Colon (tissue), 2 donors: Measurements from ENCODE around the gene RUNX3.

Experiments used
- FAIRE-seq: peaks from 2 replicates; lab custom pipeline; 2012; peaks lifted over from hg19 to GRCh38; lab: Jason Lieb, UNC
- donor health status: control.
- donor health status: control.

Gene RUNX3

DNA sequence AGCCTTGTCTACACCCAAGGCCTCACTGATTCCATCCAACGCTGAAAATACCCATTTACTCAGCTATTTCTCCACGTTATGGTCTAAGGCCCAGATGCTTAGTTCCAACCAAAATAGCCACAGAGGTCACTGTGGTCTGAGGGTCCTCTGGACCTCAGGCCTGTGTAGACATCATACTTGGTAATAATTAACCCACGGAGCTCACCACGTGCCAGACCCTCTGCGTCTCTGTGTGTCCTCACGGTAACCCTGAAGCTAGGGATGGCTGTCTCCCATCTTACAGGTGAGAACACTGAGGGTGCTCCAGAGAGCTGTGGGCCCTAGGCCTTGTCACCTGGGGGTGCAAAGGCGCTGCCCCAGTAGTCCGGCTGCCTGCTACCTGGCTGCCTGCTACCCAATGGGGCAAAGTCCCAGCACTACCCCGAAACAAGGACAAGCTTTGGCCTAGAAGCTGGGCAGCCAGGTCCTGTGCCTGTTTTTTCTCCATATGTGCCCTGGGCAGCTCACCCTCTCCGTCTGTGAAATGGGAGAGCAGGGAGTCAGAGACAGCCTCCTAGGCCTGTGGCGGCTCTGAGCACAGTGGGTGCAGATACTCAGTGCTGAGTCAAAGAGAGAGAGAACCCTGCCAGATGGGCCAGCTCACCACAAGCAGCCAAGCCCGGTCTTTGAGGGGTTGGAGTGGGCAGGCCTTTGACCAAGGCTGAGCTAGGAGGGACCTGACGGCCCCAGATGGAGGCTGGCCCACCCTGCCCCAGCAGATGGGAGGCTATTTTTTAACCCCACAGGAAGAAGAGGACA is 17.0 kb upstream of the RUNX3 start:
- FAIRE-seq: no peak

DNA sequence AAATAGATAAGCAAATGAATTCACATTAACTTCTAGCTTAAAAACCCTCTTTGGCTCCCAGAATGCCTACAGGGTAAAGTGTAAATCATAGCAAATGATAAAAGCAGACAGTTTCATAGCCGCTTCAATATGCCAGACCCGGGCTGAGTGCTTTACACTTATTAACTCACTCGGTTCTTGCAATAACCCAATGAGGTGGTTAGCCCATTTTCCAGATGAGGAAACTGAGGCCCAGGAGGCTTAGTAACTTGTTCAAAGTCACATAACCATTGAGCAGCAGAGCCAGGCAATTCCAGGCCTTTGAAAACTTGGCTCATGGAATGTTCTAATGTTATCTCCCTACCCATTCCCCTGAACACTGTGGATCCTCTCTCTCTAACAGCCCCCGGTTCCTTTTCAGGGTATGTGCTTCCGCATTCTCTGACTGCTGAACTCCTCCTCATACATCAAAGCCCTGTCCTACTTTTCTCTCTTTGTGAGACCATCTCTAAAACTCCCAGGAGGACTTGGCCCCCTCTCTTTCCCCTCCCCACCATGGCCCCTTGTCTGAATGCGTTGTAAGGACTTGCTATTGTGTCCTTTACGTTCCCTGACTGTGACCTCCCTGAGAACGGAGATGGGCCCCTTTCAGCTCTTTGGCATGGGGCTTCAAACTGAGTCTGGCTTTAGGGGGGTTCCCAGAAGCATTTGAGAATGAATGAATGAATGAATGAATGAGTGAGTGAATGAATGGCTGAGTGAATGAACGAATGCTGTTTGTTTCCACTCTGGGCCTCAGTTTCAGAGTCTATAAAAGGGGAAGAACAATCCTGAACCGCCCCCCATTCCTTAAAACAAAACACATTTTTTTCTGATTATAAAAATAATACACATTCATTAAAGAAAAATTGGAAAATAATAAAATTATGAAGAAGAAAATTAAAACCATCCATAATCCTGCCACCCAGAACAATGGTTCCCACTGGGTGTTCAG is 15.6 kb upstream of the RUNX3 start:
- FAIRE-seq: no peak

DNA sequence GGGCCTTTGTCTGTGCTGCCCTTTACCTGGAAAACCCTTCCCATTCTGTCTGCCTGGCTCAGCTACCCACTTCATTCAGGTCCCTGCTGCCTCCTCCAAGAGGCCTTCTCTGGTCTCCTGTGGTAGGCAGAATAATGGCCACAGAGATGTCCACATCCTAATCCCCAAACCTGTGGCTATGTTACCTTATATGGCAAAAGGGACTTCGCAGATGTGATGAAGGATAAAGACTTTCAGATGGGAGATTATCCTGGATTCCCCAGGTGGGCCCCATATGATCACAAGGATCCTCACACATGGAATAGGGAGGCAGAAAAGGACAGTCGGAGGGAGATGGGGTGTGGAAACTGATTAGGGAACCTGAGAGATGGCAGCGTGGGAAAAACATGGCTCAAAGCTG is 14.2 kb upstream of the RUNX3 start:
- FAIRE-seq: no peak

DNA sequence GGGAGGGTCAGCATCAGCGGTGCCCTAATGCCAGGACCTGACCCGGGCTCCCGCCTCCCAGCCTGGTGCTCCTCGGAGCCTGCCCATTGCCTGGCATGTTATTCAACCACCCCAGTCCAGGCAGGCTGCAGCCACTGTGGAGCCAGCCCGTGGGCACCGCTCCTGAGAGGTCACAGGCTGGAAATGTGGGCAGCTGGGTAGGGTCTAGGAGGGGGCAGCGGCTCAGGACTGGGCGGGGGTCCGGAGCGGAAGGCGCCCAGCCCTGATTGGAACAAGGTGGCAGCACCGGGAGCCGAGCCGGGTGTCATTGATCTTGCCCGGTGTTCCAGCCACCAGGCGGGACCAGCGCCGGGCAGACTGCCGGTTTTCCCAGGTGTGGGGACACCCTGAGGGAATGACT is 12.7 kb upstream of the RUNX3 start:
- FAIRE-seq: no peak

DNA sequence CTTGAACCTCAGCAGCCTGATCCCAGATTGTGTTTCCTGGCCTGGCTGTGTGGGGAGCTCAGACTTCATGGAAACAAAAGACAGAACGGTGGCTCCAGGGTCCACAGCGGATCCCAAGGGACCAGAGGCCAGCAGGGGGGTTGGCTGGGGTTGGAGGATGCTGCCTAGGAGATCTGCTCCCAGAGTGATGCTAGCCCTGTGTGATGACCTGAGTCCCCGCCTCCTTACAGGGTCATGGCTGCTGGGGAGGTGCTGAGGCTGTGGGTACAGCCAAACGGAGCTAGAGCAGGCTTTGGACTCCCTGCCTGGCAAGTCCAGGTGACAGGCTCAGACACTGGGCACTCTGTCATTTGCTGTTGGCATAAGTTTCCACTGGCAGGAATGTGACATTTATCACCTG is 11.5 kb upstream of the RUNX3 start:
- FAIRE-seq: no peak

DNA sequence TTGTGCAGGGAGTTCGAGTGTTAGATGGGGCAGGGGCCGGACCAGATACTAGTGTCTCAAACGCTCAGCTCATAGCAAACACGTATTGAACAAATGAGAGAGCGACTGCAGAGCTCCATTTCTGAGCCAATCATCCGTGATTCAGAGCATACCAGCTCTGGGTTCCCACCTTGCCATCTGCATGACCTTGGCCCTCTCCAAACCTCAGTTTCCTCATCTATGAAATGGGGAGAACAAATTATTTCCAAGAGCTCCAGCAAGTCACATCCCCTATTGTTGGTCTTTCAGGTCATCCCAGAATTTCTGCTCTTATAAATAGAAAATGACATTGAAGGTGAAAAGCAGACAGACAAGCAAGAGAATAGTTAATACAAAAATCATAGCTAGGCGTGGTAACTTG is 10.2 kb upstream of the RUNX3 start:
- FAIRE-seq: no peak

DNA sequence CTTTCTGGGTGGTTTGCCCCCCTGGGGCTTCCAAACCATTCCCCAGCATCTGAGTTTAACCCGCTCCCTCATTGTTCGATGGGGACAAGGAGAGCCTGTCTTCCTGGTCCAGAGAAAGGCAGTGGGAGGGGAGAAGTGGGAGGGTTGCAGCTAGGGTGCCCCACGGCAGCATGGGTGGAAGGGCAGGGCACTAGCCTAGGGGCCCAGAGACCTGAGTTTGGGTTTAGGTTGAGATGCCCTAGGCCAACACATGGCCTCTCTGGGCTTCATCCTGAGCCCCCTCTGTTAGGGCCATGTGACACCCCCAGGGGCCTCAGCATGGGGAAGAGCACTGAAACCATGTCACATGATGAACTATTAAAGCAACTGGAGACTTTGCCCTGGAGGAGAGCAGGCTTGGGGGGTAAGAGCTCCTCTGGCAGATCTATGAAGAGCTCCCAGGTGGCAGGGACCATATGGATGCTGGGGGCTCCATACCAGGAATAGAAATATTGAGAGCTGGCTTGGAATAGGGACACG is 9.7 kb upstream of the RUNX3 start:
- no peak for FAIRE-seq

DNA sequence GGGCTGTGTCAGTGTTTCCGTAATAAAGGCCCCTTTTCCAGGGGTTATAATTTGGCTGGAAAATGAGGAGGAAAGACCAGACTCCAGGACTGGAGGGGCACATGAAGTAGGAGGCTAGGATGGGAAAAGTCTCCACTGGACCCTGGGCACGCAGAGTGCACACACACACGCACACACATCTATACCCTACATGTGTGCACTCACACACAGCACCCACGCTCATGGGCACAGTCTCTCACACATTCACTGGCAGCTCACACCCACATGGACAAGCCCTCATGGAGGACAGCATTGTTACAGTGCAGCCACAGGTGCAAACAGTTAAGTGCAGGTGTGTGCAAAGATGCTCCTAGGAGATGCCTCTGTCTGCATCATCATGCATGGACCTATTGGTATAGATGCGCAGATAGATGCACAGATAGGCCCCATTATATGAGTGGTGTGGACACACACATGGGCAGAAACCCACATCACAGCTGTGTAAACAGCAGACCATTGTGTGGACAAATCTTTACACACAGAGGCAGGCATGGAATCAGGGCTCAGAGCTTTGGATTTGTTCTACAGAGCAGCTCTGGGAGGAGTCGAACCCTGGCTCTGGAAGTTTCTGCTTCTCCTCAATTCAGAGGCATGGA is 9.1 kb upstream of the RUNX3 start:
- no peak for FAIRE-seq

DNA sequence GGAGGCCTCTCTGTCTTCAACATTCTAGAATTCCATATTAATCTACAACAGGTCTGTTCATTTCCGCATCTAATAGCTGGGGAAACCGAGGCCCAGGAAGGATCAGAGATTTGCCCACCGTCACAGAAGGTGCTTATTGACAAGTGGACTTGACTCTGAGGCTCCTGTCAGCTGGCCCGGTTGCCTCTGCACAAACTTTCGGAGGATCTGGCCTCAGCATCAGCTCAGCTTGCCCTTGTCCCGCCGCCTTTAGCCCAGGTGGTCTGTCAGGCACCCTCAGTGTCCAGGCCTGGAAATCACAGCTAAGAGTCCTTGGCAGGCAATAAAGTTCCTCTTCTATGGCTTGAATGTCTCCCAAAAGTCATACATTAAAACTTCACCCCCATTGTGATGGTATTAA is 8.2 kb upstream of the RUNX3 start:
- no peak for FAIRE-seq

DNA sequence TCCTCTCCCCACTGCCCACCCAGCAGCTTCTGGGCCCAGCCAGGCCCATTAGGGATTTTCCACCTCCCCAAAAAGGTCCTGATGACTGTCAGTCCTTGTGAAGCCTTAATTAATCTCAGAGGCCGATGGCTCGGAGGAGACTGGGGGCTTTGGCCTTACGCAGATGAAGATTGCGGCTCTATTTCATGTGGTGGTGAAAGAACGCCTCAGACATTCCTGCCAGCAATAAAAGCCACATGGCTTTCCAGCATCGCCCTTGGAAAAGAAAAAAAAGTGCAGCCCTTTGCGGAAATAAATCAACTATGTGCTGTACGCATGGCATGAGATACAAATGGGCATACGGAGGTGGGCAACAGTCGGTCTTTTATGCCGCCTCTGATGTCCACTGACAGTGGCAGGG is 6.6 kb upstream of the RUNX3 start:
- no peak for FAIRE-seq

DNA sequence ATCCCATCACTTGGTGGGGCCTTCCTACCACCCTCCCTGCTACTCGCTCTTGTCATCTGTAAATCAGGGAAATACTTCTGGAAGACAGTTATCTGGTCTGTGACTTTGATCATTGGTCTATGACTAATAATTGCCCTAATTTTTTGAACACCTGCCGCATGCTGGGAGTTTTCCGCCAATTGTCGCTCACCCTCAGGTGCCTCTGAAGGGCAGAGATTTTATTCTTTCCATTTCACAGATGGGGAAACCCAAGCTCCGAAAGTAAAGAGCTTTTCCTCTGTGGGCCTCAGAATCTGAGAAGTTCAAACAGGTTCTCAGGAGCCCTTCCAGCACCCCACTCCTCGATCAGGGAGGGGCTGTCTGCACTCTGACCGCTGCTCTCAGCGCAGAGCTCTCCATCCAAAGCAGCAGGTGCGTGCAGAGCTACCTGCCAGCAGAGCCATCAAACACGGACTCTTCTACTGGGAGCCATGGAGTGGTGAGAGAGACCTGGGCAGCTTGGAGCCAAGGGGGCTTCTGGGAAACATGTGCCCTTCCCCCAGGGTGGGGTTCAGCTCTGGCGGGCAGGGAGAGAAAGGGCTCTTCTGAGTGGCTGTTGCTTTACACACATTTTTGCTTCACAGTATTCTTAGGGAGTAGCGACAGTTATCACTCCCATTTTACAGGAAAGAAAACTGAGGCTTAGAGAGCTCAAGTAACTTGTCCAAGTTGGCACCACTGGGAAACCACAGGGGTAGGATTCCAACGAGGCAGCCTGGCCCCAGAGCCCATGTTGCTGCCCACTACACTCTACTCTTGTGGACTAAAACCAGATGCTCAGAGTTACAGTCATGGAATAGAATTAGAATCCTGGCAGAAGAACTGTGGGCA is 5.8 kb upstream of the RUNX3 start:
- FAIRE-seq: no peak

DNA sequence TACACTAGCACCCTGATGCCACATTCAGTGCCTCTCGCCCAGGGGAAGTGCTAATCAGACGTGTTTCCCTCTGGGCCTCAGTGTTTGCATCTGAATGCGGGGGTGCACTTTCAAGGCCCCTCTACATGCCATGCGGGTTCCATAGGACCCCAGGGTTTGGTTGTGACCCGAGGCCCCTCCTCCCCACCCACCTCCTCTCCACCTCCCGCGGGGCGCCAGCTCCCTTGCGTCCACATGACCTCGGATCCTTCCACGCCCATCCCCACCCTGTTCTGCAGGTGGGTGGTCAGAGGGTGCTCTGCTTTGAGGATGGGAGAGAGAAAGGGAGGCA is 5.1 kb upstream of the RUNX3 start:
- no peak for FAIRE-seq

DNA sequence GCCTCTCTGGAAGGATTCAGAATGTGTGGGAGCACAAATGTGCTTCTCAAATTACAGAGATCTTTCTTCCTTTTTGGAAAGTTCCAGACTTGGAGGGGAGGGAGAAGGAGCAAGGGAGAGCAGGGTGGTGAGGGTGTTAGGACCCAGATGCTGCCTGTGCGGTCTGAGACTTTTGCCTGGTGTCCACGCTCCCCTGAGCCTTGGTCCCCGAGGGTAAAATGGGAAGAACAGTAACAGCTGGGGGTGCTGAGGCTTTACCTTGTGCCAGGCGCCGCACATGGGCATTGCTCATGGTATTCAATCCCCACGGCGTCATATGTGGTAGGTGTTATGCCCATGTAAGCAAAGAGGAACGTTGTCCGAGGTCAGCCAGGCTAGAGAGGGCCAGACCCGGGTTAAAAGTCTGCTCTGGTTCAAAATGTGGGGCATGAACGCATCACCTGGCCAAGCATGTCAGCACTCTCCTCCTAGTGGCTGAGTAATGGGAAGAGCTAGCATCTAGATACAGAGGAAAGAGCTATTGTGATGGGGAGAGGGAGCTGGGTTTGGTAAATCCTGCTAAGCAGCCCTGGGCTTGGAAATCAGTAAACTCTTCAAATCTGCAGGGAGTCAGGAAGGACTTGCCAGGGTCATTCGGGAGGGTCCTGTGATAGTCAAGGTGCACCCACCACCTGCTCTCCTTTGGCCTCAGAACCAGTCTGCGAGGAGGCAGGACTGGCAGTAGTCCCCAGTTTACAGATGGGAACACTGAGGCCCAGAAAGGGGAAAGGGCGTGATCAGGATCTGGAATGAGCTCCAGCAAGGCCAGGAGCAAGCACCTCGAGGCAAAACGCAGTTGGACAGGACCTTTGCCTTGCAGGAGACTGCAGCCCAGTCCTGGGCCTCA is 4.5 kb upstream of the RUNX3 start:
- no peak for FAIRE-seq

DNA sequence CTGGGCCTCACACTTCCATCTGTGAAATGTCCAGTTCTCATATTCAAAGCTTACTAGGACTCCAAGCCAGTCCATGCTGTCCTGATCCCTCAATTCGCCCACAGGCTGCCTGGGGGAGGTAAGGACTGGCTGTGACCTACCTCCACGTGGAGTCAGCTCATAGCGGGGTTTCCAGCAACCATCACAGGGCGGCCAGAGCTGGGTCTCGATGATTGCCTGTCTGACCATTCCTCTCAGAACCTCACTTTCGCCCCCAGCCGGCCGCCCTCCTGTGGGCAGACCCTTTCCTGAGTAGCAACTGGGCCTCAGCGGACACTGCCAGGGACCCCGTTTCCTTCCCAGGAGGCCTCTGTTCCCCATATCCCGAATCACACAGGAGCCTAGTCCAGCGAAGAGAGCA is 3.4 kb upstream of the RUNX3 start:
- no peak for FAIRE-seq

DNA sequence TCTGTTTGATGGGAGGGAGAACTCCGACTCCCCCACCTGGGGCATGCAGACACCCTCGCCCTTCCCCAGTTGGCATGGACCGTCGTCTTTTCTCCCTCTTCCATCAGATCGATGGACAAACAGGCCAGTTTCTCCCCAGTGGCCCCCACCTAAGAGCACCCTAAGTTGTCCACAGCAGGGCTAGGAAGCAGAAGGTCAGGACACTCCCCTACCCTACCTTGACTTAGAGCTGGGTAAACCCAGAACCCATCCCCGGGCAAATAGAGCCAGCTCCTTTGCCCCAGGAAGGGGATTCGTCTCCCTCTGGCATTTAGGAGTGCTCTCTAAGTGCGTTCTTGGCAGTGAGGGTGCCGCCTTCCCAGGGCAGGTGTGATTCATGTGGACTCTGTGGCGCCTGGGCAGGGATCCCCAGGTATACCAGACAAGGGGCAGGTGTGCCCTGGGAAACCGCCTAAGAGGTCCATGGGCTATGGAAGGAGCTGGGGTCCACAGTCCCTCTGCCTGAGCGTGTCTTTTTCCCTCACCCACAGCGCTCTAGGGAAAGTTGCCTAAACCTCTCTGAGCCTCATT is 2.7 kb upstream of the RUNX3 start:
- no peak for FAIRE-seq

DNA sequence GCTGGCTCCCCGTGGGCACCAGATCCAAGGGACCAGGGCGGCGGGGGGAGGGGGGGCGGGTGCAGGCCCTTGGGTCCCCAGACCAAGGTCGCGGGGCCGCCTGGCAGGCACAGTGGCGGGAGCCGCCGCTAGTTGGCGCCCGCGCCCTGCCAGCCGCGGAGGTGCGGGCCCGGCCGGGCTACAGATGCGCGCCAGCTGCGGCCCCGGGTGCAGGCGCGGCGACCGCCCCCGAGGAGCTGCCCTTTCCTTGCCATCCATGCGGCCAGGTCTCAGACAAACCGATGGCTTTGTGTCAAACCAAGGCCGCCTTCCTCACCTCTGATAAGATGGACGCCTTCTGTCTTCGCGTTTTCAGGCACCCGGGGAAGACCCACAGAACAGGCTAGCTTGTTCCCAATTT is 2.2 kb upstream of the RUNX3 start:
- no peak for FAIRE-seq

DNA sequence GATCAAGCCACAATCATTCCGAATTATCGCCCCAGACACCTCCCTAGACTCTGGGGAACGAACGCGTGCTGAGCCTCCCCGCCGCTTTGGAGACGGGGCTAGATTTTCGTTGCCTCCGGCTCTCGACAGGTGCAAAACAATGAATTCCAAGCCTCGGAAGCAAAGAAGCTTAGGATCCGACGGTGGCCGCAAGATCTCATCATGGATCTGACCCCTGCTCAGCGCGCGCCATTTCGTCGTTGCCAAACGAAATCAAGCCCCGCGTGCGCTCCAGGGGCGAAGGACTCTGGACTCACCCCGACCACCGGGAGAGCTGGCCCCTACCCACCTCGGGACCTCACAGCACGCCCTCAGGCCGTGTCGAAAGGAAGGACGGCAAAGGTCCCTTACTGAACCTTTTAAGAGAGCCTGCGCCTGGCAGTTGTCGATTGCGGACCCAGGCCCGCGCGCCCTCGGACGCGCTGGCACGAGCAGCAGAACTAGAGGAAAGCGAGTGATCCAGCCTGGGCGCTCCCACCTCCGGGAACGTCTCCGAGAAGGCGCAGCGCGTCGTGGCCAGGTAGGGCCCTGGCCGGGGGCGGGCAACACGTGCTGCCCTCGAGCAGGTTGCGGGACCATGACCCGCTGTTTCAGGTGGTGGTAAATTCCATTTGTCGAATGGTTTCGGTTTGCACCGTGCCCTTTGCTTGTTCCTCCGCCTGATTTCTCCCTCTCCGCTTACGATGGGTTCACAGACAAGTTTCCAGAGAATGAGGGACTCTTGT is 1.6 kb upstream of the RUNX3 start:
- FAIRE-seq: no peak

DNA sequence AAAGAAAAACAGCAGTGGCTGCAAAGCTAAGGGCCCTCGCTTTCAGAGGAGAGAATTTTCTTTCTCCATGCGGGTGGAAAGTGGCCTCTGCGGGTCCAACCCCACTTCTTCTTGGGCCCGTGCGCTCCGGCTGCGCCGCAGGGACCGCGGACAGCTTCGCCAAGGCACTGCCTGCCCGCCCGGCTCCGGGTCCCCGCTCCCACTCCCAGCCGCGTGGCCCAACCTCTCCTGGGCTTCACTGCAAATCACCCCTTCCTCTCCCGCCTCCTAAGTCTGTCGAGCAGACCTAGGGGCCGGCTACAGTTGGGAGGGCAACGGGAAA is 1.0 kb upstream of the RUNX3 start:
- no peak for FAIRE-seq

DNA sequence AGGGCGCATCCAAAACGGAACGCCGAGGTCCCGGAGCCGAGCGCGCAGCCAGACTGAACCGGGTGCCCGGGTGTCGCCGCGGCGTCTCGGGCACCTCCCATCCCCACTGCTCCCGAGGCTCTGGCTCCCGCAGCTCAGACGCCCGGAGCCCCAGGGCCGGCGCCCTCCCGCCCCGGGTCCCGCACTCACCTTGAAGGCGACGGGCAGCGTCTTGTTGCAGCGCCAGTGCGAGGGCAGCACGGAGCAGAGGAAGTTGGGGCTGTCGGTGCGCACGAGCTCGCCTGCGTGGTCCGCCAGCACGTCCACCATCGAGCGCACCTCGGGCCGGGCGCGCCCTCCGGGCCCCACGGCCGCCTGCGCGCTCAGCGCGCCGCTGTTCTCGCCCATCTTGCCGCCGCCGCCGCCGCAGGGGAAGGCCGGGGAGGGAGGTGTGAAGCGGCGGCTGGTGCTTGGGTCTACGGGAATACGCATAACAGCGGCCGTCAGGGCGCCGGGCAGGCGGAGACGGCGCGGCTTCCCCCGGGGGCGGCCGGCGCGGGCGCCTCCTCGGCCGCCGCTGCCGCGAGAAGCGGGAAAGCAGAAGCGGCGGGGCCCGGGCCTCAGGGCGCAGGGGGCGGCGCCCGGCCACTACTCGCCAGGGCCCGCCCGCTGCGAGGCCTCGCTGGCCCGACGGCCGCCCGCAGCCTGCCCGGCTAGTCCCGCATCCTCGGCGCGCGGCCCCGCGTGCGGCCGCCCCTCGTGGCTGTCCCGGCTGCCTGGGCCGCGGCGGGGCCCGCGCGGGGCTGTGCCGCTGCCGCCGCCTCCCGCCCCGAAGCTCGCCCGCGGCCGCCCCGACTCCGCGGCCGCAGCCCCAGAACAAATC is 447 bp downstream of the RUNX3 start:
- no peak for FAIRE-seq
